HG02610 (cell line): Measurements from ENCODE around the gene PRKG1.

Source experiments
- ATAC-seq: cut with Tn5 transposase; IDR thresholded peaks from one replicate; pipeline ENCODE4 v1.9.1; 2021; ENCODE audit warnings: mild to moderate bottlenecking, moderate library complexity; ENCODE audit not compliant: unreplicated experiment

Gene PRKG1

DNA sequence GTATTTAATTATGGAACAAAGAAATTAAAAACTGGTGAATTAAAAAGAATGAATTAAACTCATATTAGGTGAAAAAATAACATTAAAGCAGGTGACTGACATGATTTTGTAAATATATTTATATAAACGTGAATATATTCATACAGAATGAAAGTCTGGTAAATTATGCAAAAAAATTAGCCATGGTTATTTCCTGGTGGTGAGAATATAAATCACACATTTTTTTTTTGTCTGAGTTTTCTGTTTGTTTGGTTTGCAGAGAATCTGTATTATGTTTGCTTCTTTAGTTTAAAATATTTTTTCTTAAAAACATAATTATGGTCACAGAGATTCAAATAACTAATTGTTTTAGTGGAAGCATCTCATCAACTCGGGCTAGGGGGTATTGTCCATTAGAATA lies 698.1 kb downstream of the PRKG1 start:
- ATAC-seq: no peak

DNA sequence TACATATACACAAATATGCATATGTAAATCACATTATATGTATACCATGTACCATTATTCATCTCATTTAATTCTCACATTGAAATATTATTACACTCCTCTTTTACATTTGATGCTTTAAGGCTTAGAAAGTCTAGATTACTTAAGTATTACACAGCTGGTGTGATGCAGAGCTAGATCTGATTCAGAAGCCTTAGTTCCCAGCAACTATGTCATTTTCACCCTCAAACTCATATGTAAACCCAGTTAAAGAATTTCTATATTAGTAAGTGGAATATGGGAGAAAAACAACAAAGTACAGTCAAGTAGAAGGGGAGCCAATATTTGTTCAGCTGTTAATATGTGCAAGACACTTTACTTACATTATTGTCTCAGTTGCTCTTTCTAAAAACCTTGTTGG lies 699.4 kb downstream of the PRKG1 start:
- ATAC-seq: no peak

DNA sequence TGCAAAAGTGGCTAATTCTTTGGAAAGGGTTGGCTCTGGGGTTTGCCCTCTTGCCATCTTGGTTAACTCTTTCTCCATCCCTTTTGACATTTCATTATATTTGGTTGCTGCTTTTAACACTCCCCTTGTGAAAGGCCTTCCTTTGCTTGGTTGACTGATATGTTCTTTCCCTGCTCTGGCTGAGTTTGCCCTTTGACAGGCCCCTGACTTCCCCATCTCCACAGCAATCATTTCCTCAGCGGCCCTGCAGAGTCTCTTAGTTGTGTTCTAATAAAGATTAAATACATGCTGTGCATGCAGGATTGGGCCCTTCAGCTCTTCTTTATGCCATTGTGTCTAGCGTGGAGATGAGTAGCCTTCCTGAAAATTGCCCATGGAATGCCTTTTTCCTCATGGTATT lies 709.7 kb downstream of the PRKG1 start:
- ATAC-seq: no peak

DNA sequence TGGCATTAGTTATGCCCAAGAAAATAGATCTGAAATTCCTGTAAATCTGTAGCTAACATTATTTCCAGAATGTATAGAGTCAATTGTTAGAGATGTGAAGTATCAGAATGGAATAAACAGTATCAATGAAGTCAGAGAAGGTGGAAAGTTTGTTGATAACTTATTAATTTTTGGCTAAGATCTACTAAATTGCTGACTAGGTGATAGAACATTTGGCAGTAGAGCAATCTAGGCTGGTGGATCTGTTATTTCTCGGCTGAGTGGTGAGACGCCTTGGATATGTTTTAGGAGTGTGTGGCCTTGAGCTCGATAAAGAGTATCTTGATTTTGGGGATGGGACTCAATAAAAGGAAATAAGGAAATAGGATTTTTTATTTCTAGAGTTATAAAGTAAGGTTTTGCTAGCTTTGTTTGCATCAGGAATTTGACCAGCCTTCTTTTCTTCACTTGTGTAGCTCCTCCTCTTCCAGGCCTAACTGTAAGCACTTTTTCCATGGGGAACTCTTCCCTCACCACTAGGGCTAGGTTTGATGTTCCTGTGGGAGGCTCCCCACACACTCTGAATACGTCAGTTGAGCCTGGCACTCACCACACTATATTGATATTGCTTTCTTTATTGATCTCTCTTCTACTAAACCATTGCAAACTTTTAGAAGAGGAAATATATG lies 711.9 kb downstream of the PRKG1 start:
- no peak for ATAC-seq

DNA sequence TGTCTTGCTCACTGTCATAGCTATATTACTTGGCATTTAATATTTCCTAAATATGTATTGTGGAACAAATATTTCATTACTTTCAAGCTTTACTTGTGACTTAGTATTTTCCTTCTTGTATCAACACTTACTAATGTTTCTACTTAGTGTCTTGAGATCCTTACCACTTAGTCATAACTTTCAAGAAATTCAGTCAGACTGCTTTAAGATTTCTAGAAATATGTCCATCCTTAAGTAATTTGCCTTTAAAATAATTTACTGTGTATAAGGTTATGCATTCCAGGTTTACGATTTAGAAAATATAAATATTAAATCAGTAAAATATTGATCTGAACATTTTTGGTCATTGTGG lies 712.4 kb downstream of the PRKG1 start:
- ATAC-seq: no peak

DNA sequence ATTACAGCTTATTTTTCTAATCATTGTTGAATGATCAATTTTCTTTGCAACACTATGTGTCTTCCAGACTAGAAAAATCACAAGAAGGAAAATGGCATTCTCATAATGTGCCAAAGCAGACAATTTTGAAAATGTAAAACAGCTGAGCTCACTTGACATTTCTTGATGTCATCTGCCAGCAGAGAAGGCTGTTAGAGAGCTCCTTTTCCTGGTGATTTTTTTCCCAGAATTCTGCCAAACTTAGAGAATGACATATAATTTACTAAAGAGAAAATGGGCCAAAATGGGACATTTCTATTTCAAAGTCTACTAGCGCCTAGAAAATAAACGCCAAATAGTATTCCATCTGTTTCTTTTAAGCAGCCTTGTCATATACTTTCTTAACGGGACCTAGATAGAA lies 714.0 kb downstream of the PRKG1 start:
- ATAC-seq: no peak

DNA sequence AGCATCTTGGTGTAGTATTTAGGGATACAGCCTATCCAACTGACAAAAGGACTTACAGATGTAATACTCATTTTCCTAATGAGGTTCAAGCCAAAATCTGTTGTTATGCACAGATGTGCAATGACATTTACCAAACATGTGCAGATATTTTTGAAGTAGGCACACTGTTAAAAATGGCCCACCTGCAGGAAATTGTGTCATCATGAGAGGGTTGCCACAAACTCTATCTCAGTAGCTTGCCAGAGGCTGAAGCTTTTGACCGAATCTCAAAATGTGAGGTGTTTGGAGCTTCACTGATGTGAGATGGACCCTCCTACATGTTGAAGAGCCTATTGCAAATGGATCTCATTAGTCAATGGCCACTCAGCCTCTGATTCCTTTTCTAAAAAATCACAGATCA lies 714.8 kb downstream of the PRKG1 start:
- ATAC-seq: no peak

DNA sequence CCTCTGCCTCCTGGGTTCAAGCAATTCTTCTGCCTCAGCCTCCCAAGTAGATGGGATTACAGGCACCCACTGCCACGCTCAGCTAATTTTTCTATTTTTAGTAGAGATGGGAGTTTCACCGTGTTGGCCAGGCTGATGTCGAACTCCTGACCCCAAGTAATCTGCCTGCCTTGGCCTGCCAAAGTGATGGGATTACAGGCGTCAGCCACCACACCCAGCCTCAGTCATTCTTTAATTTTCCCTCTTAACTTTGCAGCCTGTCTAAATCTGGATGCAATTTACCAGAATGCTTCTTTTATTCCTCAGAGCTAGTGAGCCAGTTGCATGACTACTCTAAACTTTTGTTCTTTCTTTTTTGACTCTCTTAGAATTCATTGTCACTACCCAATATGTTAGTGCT lies 715.6 kb downstream of the PRKG1 start:
- no peak for ATAC-seq

DNA sequence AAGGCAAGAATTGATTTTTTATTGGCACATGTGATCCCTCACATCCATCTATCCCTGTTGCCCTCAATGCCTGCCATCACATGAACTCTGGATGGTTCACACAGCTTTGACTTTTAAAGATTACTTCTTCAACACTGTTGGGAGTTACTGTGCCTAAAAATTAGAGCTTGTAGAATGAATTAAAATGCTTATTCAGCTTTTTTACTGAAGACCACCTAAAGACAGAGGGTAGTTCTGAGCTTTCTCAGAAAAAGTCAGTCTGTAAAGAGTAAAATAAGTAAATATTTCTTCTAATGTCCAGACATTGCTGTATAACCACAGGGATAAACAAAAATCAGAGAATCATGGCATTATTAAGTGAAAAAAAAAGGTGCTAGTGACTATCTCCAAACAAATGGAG lies 718.4 kb downstream of the PRKG1 start:
- ATAC-seq: no peak

DNA sequence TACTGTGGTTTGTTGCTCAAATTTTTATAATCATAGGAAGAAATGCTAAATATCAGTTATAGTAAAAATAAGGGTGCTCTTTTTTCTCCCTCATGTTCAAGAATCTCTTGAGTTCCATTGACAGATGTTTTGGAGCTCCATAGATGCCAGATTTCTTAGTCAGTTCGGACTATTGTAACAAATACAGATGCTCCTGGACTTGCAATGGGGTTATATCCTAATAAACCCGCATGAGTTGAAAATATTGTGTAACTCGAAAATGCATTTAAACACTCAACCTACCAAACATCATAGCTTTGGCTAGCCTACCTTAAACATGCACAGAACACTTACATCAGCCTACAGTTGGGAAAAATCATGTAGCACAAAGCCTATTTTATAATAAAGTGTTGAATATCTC lies 725.8 kb downstream of the PRKG1 start:
- ATAC-seq: no peak

DNA sequence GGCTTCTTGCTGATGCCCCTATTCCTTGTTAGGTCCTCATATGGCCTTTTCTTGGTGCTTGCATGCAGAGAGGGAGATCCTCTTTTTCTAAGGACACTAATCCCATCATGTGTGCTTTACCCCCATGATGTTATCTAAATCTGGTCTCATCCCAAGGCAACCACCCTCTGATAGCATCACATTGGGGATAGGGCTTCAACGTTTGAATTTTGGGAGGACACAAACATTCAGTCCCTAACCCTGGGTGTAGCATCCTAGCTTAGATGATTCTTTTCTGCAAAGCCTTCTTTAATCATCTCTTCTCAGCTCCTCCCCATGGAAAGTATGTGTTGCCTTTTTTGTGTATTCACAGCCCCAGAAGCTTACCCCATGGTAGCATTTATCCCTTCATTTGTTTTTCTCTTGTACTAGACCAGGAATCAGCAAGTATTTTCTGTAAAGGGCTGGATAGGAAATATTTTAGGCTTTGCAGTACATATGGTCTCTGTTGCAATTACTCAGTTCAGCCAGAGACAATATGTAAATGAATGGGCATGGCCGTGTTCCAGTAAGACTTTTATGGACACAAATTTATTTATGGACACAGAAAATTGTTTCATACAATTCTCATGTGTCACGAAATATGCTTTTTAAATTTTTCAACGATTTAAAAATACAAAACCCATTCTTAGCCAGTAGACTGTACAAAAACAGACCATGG lies 726.6 kb downstream of the PRKG1 start:
- no peak for ATAC-seq

DNA sequence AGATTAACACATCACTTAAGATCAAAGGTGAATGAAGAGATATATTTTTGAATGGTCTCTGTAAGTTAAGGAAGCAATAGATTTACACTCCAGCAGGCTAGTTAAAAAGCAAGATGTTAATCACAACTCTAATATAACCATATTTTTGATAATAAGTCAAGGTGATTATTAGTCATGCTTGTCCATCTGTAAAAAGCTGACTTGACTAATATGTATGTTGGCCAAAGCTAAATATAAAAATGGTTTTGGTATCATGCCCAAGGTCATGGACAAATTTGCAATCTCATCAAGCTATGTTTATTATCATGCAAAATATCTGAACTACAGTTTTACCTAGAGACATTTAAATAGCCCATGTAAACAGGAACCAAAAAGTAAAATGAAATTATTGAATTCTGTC lies 727.7 kb downstream of the PRKG1 start:
- ATAC-seq: no peak

DNA sequence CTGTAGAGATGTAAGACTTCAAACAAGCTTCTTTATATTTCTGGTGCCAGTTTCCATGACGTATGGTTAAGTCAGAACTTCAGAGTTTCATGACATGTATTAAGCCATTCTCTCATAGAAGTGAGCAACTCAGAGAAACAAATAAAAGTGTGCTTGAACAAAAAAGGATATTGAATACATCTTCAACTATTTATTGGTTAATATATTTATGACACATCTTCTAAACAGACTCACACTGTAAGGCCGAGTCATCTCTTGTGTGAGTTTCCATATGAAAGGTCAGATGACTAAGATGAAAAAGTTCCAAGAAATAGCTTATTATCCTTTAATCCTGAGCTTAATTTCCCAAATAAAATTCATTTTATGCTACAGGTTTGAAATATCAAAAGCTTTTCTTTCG lies 730.6 kb downstream of the PRKG1 start:
- no peak for ATAC-seq

DNA sequence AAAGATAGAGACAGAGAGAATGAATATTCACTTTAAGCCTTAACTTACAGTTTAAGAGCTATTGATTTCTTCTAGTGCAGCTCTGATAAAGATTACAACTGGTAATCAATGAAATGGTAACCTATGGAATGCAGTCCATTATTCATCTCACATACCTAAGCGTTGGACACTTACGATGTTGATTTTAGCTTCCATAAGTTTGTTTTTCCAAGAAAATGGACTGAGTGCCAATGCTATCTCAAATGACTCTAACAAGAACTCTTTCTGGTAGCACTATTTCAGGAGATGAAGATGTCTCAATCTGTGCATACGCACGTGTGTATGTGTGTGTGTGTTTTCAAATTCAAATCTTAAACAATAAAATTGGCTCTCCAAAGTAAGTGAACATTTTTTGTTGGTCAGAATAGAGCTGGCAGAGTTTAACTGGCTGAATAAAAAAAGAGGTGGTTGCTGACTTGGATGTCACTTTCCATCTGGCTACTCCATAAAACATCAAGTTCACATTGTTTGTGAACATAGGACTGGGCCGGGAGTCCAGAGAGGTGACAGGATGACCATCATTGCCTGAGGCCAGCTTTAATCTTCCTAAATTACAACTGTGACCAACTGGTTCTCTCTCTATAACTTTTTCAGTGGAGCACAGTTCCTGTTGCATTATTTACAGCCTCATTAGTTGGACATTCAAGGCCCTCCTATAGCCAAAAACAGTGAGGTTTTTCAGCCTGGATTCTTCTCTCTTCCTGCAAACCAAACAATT lies 732.0 kb downstream of the PRKG1 start:
- no peak for ATAC-seq

DNA sequence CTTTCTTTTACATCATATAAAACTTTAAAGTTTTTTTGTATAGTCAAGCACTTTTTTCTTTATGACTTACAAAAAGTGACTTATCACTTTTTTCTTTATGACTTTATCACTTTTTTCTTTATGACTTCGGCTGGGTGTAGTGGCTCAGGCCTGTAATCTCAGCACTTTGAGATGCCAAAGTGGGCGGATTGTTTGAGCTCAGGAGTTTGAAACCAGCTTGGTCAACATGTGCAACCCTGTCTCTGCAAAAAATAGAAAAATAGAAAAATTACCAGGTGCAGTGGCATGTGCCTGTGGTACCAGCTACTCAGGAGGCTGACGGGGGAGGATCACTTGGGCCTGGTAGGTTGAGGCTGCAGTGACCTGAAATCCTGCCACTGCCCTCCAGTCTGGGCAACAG lies 733.9 kb downstream of the PRKG1 start:
- ATAC-seq: no peak

DNA sequence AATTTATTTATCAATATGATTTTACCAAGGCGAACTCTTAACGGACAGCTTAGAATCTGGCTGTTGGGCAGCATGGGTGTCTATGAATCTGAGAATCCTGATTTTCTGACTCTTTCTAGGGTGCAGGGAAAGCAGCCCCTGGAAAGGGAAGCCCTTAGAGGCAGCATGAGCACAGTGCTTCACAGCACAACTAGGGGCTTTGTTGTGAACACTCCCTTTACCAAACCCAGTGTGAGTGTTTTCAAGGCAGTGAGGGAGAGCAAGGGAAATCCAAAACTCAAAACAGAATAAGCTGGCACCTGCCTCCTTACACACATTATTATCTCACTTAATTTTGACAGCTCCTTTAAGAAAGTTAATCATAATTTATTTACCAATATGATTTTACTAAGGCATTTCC lies 741.4 kb downstream of the PRKG1 start:
- no peak for ATAC-seq

DNA sequence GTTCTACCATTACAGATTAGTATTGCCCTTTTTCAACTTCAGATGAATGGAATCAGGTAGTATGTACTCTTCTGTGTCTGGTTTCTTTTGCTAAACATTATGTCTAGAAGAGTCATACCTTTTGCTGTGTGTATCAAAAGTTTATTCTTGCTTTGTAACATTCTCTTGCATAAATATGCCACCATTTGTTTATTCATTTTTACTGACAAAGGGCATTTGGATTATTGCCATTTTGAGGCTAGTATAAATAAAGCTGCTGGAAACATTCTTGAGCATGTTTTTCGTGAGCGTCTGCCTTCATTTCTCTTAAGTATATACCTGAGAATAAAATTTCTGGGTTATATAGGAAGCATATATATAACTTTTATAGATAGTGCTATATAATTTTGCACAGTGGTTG lies 746.8 kb downstream of the PRKG1 start:
- no peak for ATAC-seq

DNA sequence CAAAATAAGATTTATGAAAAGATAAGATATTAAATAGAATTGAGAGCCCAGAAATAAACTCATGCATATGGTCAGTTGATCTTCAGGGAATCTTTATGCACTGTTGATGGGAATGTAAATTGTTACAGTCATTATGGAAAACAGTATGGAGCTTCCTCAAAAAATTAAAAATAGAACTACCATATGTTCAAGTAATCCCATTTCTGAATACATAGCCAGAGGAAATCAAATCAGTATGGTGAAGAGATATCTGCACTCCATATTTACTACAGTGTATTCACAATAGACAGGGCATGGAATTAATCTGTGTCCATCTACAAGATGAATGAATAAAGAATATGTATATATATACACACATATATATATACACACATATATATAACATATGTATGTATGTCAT lies 747.5 kb downstream of the PRKG1 start:
- ATAC-seq: no peak

DNA sequence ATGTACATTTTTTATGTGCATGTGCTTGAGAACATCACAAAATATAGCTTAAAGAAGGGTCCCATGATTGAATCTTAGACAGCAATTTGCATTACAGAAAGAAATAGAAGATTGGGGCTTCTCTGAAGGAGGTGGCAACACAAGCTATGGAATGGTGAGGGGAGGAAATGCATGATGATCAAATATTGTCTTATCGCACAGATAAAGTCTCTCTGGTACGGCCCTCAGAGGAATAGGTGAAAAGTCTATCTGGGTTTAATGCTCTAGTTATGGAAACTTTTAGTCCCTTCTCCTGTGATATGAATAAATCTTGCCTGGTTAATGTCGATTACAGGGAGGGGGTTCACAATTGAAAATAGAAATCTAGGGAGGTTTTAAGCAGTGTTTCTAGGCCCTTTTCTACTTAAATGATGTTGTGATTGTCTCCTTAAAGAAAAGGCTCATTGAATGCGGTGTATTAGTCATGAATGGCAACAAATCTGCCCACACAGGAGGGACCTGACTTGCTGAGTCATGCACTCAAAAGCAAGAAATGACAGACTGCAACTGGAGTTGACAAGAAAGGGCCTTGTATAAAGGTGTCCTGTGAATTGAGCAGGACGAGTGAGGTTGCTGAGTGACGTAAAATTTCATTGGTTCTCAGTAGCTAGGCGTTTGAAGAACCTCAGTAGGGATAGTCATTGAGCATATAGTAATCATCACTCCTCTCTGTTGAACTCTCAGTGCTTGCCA lies 758.5 kb downstream of the PRKG1 start:
- ATAC-seq: peak; percentile 95

DNA sequence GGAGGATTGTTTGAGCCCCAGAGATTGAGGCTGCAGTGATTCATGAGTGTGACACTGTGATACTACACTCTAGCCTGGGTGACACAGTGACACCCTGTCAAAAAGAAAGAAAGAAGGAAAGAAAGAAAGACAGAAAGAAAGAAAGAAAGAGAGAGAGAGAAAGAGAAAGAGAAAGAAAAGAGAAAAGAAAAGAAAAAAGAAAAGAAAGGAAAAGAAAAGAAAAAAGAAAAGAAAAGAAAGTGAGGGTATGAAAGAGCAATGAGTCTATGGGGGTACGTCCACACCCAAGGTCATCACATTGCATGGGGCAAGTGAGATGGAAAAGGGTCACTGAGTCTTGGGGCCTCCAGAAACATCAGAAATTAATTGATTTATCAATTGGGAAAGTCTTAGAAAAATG lies 760.3 kb downstream of the PRKG1 start:
- no peak for ATAC-seq

DNA sequence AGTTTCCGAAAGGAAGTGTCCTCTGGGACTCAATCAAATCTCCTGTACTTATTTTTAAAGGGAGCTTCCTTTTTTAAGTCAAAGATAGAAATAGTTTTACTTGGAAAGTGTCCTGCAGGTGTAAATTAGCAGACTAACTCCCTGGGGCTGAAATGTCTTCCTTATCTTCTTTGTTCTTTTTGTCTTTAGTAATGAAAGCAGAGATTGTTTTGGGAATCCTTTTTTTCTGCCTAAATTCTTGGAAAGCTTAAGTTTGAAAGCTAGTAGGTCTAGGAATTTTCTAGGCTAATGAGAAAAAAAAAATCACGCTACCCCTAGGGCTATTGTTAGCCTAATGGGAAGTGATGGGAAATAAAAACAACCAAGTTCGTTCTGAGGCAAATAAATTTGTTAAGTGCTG lies 764.2 kb downstream of the PRKG1 start:
- no peak for ATAC-seq

DNA sequence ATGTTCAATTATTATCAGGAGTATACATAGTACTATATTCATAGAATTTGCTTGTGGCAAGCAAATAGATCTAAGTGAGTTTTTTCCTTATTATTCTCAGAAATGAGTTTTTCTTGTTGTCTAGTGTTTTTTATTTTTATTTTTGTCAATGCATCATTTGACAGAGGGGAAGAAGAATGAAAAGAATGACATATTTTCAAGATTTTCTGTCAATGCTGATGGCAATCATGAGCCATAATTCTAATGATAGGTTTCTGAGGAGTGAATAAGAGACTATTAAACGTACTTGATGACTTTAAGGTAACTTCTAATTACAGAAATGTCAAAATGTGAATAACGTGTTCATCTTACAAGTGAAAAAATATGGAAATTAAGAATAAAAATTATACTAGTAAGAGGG lies 769.7 kb downstream of the PRKG1 start:
- no peak for ATAC-seq
